Immature natural killer cell (primary cell): ENCODE results near the gene ZNF740. TPM values are rescaled to one million over a fixed set of nuclear protein-coding genes. Genes with fewer than 3 reads are reported as not detected.

Source experiments
- DNase-seq, 3 donors: peaks; one replicate each; pipeline ENCODE4 v3.0.0; 2022; ENCODE audit warnings: mixed read lengths in 1 of 3
- H3K27ac Mint-ChIP-seq, 6 donors: one replicate each; pipeline ENCODE4 v1.8.0; 2020; ENCODE audit warnings: mixed read lengths in 6 of 6, mild to moderate bottlenecking in 5 of 6, inconsistent platforms in 4 of 6, moderate library complexity in 3 of 6
- H3K27me3 Mint-ChIP-seq, 3 donors: one replicate each; pipeline ENCODE4 v1.8.0; 2020 to 2021; ENCODE audit warnings: low read depth in 3 of 3, mild to moderate bottlenecking in 3 of 3, mixed read lengths in 3 of 3, moderate library complexity in 3 of 3, inconsistent platforms in 1 of 3
- H3K36me3 Mint-ChIP-seq, 3 donors: one replicate each; pipeline ENCODE4 v1.8.0; 2020; ENCODE audit warnings: mixed read lengths in 3 of 3, inconsistent platforms in 2 of 3, mild to moderate bottlenecking in 2 of 3
- H3K4me1 Mint-ChIP-seq, 2 donors: one replicate each; pipeline ENCODE4 v1.8.0; 2020; ENCODE audit warnings: inconsistent platforms in 2 of 2, mild to moderate bottlenecking in 2 of 2, mixed read lengths in 2 of 2, moderate library complexity in 1 of 2
- H3K4me3 Mint-ChIP-seq, 5 donors: one replicate each; pipeline ENCODE4 v1.8.0; 2020; ENCODE audit warnings: mild to moderate bottlenecking in 5 of 5, mixed read lengths in 5 of 5, inconsistent platforms in 3 of 5, moderate library complexity in 3 of 5
- H3K9me3 Mint-ChIP-seq, 6 donors: one replicate each; pipeline ENCODE4 v1.8.0; 2020; ENCODE audit warnings: mild to moderate bottlenecking in 6 of 6, mixed read lengths in 6 of 6, inconsistent platforms in 4 of 6, moderate library complexity in 3 of 6
- polyA plus RNA-seq, 3 donors: library from polyadenylated mRNA; unstranded; fragments of 300-500 nt; fragmentation: Illumina TruSeq; gene quantifications; one replicate each; pipeline ENCODE4 v1.2.3, GENCODE V29; 2021

Gene ZNF740
- polyA plus RNA-seq, 3 donors from 2014 or later: 2.0 to 5.1 (median 2.6) TPM

DNA sequence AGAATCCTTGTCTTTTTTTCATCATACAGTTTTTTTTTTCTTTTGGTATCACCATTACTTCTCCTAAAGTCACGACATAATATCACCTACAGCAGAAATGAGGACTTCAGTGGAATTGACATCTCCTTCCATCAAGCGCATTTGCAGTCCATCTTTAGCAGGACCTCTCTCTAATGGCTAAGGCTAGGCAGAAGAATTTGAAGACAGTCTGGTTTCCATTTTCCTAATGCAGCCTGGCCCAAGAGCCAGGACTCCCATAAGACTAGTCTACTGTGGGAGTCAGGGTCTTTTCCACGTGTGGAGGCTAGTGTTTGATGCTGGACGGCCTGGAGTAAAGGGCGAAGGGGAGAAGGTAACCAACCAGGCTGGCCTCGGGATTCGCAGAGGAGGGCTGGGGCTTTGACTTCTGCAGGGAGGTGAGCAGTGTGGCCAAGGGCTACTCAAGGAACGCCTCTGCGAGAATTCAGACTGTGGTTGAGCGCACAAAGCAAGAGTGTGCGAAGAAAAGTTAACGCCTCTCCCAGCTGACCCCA, 769 bp upstream of the ZNF740 start:
- H3K27me3 Mint-ChIP-seq: peaks cover 6 to 20% (median 7%) of the 10 kb centered on the region in 3 donors
- peaks cover 44 to 49% of the 10 kb centered on the region in 2 donors for H3K4me1 Mint-ChIP-seq
- H3K9me3 Mint-ChIP-seq: no peaks in the 10 kb centered on the region
- H3K4me3 Mint-ChIP-seq: peak overlapping the region; percentile 89 to 93 (median 91)
- no peak for DNase-seq
- peak overlapping the region; percentile 90 to 98 (median 96) for H3K27ac Mint-ChIP-seq
- peaks cover 9 to 19% (median 15%) of the 10 kb centered on the region in 3 donors for H3K36me3 Mint-ChIP-seq

DNA sequence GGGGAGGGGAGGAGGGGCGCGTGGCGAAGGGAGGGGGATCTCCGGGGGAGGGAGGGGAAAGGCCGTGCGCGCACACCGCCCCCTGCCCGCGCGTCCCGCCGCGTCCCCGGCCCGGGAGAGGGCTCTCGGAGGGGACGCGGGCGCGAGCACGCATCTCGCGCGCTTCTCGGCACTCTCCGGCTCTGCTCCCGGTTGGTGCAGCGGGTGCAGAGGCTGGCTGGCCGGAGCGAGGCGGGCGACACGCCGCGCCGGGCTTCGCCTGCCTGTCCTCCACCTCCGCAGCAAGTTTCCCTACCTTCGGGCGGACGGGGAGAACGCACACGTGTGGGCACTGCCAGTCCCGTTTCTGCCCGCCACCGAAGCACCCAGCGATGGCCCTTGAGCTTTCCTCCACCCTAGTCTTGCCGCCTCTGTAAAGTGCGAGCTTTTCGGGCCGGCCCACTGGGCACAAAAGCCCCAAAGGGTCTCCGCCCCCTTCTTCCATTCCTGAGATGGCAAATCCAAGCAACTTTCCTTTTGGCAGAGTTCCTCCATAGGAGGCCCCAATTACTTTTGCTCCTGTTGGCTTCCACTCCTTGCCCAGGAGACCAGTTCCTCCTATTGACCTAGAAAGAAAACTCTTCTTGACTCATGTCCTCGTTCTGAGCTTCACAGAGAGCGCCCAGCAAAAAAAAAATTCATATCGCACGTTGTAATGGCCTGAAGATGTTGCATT, 566 bp downstream of the ZNF740 start:
- H3K4me1 Mint-ChIP-seq: peaks cover 46 to 63% of the 10 kb centered on the region in 2 donors
- peak in 1 of 3 donors; percentile 75 for DNase-seq
- peaks cover 19 to 27% (median 22%) of the 10 kb centered on the region in 3 donors for H3K36me3 Mint-ChIP-seq
- peaks cover 6 to 20% (median 9%) of the 10 kb centered on the region in 3 donors for H3K27me3 Mint-ChIP-seq
- peak overlapping the region; percentile 87 to 96 (median 92) for H3K27ac Mint-ChIP-seq
- peak overlapping the region; percentile 92 to 94 (median 93) for H3K4me3 Mint-ChIP-seq
- H3K9me3 Mint-ChIP-seq: no peaks in the 10 kb centered on the region

GRCh38 chr12:53181935-53182334, 1.4 kb downstream of the ZNF740 start:
- no peak for DNase-seq
- Mint-ChIP-seq H3K9me3 (no peaks in the 10 kb centered on the region), H3K4me1 (peaks cover 46 to 68% of the 10 kb centered on the region in 2 donors), H3K27ac (peak overlapping the region in 4 of 6 donors; percentile 87 to 96 (median 92)), H3K27me3 (peaks cover 6 to 18% (median 9%) of the 10 kb centered on the region in 3 donors), H3K4me3 (peak overlapping the region; percentile 92 to 94 (median 93)), H3K36me3 (peaks cover 23 to 35% (median 26%) of the 10 kb centered on the region in 3 donors)

GRCh38 chr12:53182903-53183302, 2.4 kb downstream of the ZNF740 start:
- DNase-seq: no peak
- peak overlapping the region in 1 of 6 donors; percentile 1 for H3K27ac Mint-ChIP-seq
- H3K36me3 Mint-ChIP-seq: peaks cover 23 to 43% (median 35%) of the 10 kb centered on the region in 3 donors
- peaks cover 46 to 68% of the 10 kb centered on the region in 2 donors for H3K4me1 Mint-ChIP-seq
- peaks cover 6 to 16% (median 9%) of the 10 kb centered on the region in 3 donors for H3K27me3 Mint-ChIP-seq
- peak overlapping the region in 4 of 5 donors; percentile 43 to 94 (median 93) for H3K4me3 Mint-ChIP-seq
- no peaks in the 10 kb centered on the region for H3K9me3 Mint-ChIP-seq

DNA sequence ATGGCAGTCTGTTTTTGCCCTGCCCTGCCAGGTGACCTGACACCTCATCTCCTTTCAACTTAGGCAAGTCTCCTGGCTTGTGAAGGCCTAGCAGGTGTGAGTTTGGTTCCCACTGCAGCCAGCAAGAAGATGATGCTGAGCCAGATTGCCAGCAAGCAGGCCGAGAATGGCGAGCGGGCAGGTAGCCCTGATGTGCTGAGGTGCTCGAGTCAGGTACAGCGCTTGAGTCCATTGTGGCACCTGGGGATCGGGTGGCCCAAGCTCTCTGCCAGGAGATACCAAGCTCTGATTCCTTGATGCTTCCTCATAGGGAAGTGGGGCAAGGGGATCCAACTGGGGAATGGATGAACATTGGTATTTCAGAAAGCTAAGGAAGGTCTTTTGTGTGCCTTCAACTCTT, 4.3 kb downstream of the ZNF740 start:
- DNase-seq: no peak
- peaks cover 36 to 59% of the 10 kb centered on the region in 2 donors for H3K4me1 Mint-ChIP-seq
- peaks cover 23 to 43% (median 35%) of the 10 kb centered on the region in 3 donors for H3K36me3 Mint-ChIP-seq
- H3K4me3 Mint-ChIP-seq: no peak overlapping the region
- peak overlapping the region in 1 of 6 donors; percentile 37 for H3K27ac Mint-ChIP-seq
- peaks cover 6 to 16% (median 9%) of the 10 kb centered on the region in 3 donors for H3K27me3 Mint-ChIP-seq
- no peaks in the 10 kb centered on the region for H3K9me3 Mint-ChIP-seq

DNA sequence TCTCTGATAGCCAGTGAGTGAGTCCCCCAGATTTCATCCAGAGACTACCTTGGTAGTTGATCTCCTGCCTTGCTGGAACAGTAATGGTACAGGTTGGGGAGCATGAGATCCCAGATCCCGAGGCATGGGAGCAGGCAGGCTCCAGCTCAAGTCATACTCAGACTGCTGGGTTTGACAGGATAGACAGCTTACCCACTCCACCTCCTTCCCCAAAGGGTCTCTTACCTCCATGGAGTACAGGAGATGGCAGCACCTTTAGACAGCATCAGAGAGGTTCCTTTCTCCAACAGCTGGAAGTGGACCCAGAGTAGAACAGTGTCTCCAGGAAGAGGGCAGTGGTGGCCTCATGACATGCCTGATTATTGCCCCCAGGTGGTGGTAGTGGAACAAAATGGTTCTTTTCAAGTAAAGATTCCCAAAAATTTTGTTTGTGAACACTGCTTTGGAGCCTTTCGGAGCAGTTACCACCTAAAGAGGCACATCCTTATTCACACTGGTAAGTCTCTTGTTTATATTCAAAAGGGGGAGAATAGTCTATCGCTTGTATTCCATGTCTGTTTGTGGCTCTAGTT, 5.1 kb downstream of the ZNF740 start:
- H3K9me3 Mint-ChIP-seq: no peaks in the 10 kb centered on the region
- peak overlapping the region in 1 of 6 donors; percentile 10 for H3K27ac Mint-ChIP-seq
- H3K4me1 Mint-ChIP-seq: peaks cover 32 to 55% of the 10 kb centered on the region in 2 donors
- DNase-seq: no peak
- H3K27me3 Mint-ChIP-seq: peaks cover 6 to 10% (median 6%) of the 10 kb centered on the region in 3 donors
- no peak overlapping the region for H3K4me3 Mint-ChIP-seq
- H3K36me3 Mint-ChIP-seq: peaks cover 23 to 44% (median 35%) of the 10 kb centered on the region in 3 donors

GRCh38 chr12:53186745-53187144, 6.2 kb downstream of the ZNF740 start:
- H3K36me3 Mint-ChIP-seq: peaks cover 23 to 55% (median 35%) of the 10 kb centered on the region in 3 donors
- H3K4me1 Mint-ChIP-seq: peaks cover 27 to 51% of the 10 kb centered on the region in 2 donors
- H3K27me3 Mint-ChIP-seq: peaks cover 0 to 2% (median 2%) of the 10 kb centered on the region in 3 donors
- H3K9me3 Mint-ChIP-seq: no peaks in the 10 kb centered on the region
- DNase-seq: no peak
- no peak overlapping the region for H3K4me3 Mint-ChIP-seq
- no peak overlapping the region for H3K27ac Mint-ChIP-seq

GRCh38 chr12:53187145-53187899, 6.8 kb downstream of the ZNF740 start:
- H3K4me1 Mint-ChIP-seq: peaks cover 25 to 46% of the 10 kb centered on the region in 2 donors
- H3K4me3 Mint-ChIP-seq: no peak overlapping the region
- H3K27ac Mint-ChIP-seq: peak overlapping the region in 1 of 6 donors; percentile 58
- H3K9me3 Mint-ChIP-seq: no peaks in the 10 kb centered on the region
- peaks cover 18 to 57% (median 36%) of the 10 kb centered on the region in 3 donors for H3K36me3 Mint-ChIP-seq
- no peak for DNase-seq
- peaks cover 0 to 2% (median 2%) of the 10 kb centered on the region in 3 donors for H3K27me3 Mint-ChIP-seq

- DNase-seq: no peak
- Mint-ChIP-seq H3K27me3 (peaks cover 0 to 3% (median 2%) of the 10 kb centered on the region in 3 donors), H3K4me3 (no peak overlapping the region), H3K27ac (peak overlapping the region in 3 of 6 donors; percentile 12 to 78 (median 22)), H3K9me3 (no peaks in the 10 kb centered on the region), H3K36me3 (peaks cover 4 to 66% (median 30%) of the 10 kb centered on the region in 3 donors), H3K4me1 (peaks cover 9 to 20% of the 10 kb centered on the region in 2 donors)
Measured at GRCh38 chr12:53190108-53190729, 9.7 kb downstream of the ZNF740 start.

GRCh38 chr12:53191096-53191884, 10.8 kb downstream of the ZNF740 start:
- Mint-ChIP-seq H3K36me3 (peaks cover 4 to 68% (median 28%) of the 10 kb centered on the region in 3 donors), H3K27me3 (peaks cover 0 to 3% (median 0%) of the 10 kb centered on the region in 3 donors), H3K4me1 (peaks cover 8 to 12% of the 10 kb centered on the region in 2 donors), H3K4me3 (no peak overlapping the region), H3K9me3 (no peaks in the 10 kb centered on the region), H3K27ac (peak overlapping the region in 1 of 6 donors; percentile 58)
- no peak for DNase-seq

GRCh38 chr12:53191885-53192530, 11.5 kb downstream of the ZNF740 start:
- H3K9me3 Mint-ChIP-seq: no peaks in the 10 kb centered on the region
- peaks cover 12 to 16% of the 10 kb centered on the region in 2 donors for H3K4me1 Mint-ChIP-seq
- H3K27ac Mint-ChIP-seq: peak overlapping the region in 4 of 6 donors; percentile 3 to 58 (median 30)
- peaks cover 0 to 3% (median under 1%) of the 10 kb centered on the region in 3 donors for H3K27me3 Mint-ChIP-seq
- no peak for DNase-seq
- peaks cover 9 to 68% (median 27%) of the 10 kb centered on the region in 3 donors for H3K36me3 Mint-ChIP-seq
- no peak overlapping the region for H3K4me3 Mint-ChIP-seq

- DNase-seq: no peak
- no peak overlapping the region for H3K4me3 Mint-ChIP-seq
- H3K36me3 Mint-ChIP-seq: peaks cover 11 to 65% (median 25%) of the 10 kb centered on the region in 3 donors
- H3K4me1 Mint-ChIP-seq: peaks cover 15 to 19% of the 10 kb centered on the region in 2 donors
- H3K9me3 Mint-ChIP-seq: no peaks in the 10 kb centered on the region
- H3K27ac Mint-ChIP-seq: peak overlapping the region in 1 of 6 donors; percentile 3
- peaks cover 0 to 3% (median 3%) of the 10 kb centered on the region in 3 donors for H3K27me3 Mint-ChIP-seq
Measured at GRCh38 chr12:53192531-53193021, 12.1 kb downstream of the ZNF740 start.
